Activated B cell treated with CpG ODN at 0.5 μM for 24 hours (primary cell): ENCODE measurements around the gene TCF4. TPM values are rescaled to one million over a fixed set of nuclear protein-coding genes. Genes with fewer than 3 reads are reported as not detected.
A peak's percentile ranks its signal among the peaks of the same experiment; 100 is the strongest.

ENCODE experiments used
- ATAC-seq: fragments of 200-7000 bp; cut with Tn5 transposase; one replicate; pipeline ENCODE4 v1.10.0; 2021; ENCODE audit warnings: low read depth, mild to moderate bottlenecking, moderate library complexity
- CTCF ChIA-PET: fragments of 350-600 bp; sonication (Branson Sonifier 250); formaldehyde crosslinking; loops from one replicate; lab custom pipeline; 2021; ENCODE audit warnings: antibody characterized with exemption; lab: Charles Lee
- POLR2A ChIA-PET: fragments of 350-600 bp; sonication (Branson Sonifier 250); formaldehyde crosslinking; loops from one replicate; lab custom pipeline; 2021; ENCODE audit warnings: antibody characterized with exemption; lab: Charles Lee
- DNase-seq: peaks from one replicate; pipeline ENCODE4 v3.0.0; 2022
- H3K27ac Mint-ChIP-seq: one replicate; pipeline ENCODE4 v1.8.0; 2020; ENCODE audit warnings: mixed read lengths
- H3K27me3 Mint-ChIP-seq: one replicate; pipeline ENCODE4 v1.8.0; 2021; ENCODE audit warnings: mixed read lengths
- H3K36me3 Mint-ChIP-seq: one replicate; pipeline ENCODE4 v1.8.0; 2021; ENCODE audit warnings: low read depth, mixed read lengths
- H3K4me1 Mint-ChIP-seq: one replicate; pipeline ENCODE4 v1.8.0; 2021; ENCODE audit warnings: mixed read lengths
- H3K4me3 Mint-ChIP-seq: one replicate; pipeline ENCODE4 v1.8.0; 2020; ENCODE audit warnings: mild to moderate bottlenecking, mixed read lengths
- H3K9me3 Mint-ChIP-seq: one replicate; pipeline ENCODE4 v1.8.0; 2020; ENCODE audit warnings: mixed read lengths
- CTCF ChIP-seq: fragments of 200-600 bp; IDR thresholded peaks from one replicate; pipeline ENCODE4 v1.8.0; 2022; ENCODE audit warnings: antibody characterized with exemption, mild to moderate bottlenecking
- intact Hi-C: fragments of 100-400 bp; cut with micrococcal nuclease; formaldehyde crosslinking; loops from one replicate; pipeline ENCODE4 v1.15.1; 2024
- total RNA-seq: library from RNA; stranded (reverse); gene quantifications from 2 replicates; pipeline ENCODE4 v1.2.3, GENCODE V29; 2022

Gene TCF4
- total RNA-seq, 1 donor from 2014 or later, result 270 TPM

- H3K9me3 Mint-ChIP-seq, result no peaks in the 10 kb centered on the region
- H3K4me3 Mint-ChIP-seq, result no peak overlapping the region
- DNase-seq (no peak), ATAC-seq (no peak)
- ChIA-PET CTCF (interaction anchor here (1.0 to 1.2 kb wide), 4 partner anchors 11 to 969 kb away, joined by 3 to 5 read pairs (median 4); no protein-coding TSS in a partner anchor), POLR2A (interaction anchor here (1.7 kb wide), 1 partner anchor 433 kb away, joined by 4 read pairs; no protein-coding TSS in a partner anchor)
- H3K4me1 Mint-ChIP-seq, result peaks cover 10% of the 10 kb centered on the region
- intact Hi-C loops, result no loop called here
- H3K27me3 Mint-ChIP-seq, result no peaks in the 10 kb centered on the region
- H3K36me3 Mint-ChIP-seq, result no peaks in the 10 kb centered on the region
- no peak overlapping the region for H3K27ac Mint-ChIP-seq
- no peak for TF ChIP-seq CTCF
These were observed 242.7 kb downstream of the TCF4 start for GRCh38 chr18:55345103-55345950.

GRCh38 chr18:55343396-55344073 lies 244.5 kb downstream of the TCF4 start:
- H3K27me3 Mint-ChIP-seq, result no peaks in the 10 kb centered on the region
- DNase-seq, result no peak
- no peaks in the 10 kb centered on the region for H3K36me3 Mint-ChIP-seq
- no peaks in the 10 kb centered on the region for H3K9me3 Mint-ChIP-seq
- peak; percentile 34 for TF ChIP-seq CTCF
- peaks cover 18% of the 10 kb centered on the region for H3K4me1 Mint-ChIP-seq
- ATAC-seq, result peak; percentile 82
- no peak overlapping the region for H3K4me3 Mint-ChIP-seq
- POLR2A ChIA-PET, result interaction anchor here (0.6 to 1.7 kb wide), 3 partner anchors 33 to 435 kb away, joined by 4 to 12 read pairs (median 4); no protein-coding TSS in a partner anchor
- H3K27ac Mint-ChIP-seq, result no peak overlapping the region
- intact Hi-C loops, result loop anchor here (1.0 to 5.0 kb wide), 8 partner anchors 33 to 1233 kb away; partner anchors contain the start of gene TCF4
- CTCF ChIA-PET, result interaction anchor here (0.5 to 1.6 kb wide), 14 partner anchors 9 to 1360 kb away, joined by 3 to 7 read pairs (median 4); no protein-coding TSS in a partner anchor

DNA sequence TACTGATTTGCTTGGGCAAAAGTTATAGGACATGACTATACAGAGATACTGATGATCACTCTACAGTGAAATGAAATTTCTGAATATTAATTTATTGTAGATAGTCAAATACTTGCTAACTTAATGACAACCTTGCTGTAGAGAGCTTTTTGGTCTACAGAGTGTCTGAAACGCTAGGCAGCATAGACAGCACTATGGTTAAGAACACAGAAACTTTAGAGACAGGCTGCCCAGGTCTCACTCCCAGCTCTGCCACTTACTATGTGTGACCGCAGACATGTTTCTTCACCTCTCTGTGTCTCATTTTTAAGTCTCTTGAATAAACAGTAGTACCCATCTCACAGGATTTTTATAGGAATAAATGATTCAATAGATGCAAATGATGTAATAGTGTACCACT lies 247.0 kb downstream of the TCF4 start:
- peaks cover 34% of the 10 kb centered on the region for H3K4me1 Mint-ChIP-seq
- no peaks in the 10 kb centered on the region for H3K27me3 Mint-ChIP-seq
- no peak for ATAC-seq
- CTCF ChIA-PET, result interaction anchor here (0.8 kb wide), 1 partner anchor 12 kb away, joined by 3 read pairs; no protein-coding TSS in a partner anchor
- no peak for DNase-seq
- no peaks in the 10 kb centered on the region for H3K9me3 Mint-ChIP-seq
- no peaks in the 10 kb centered on the region for H3K36me3 Mint-ChIP-seq
- H3K4me3 Mint-ChIP-seq, result no peak overlapping the region
- no peak overlapping the region for H3K27ac Mint-ChIP-seq
- TF ChIP-seq CTCF, result no peak
- POLR2A ChIA-PET, result interaction anchor here (0.6 to 0.8 kb wide), 3 partner anchors 18 to 64 kb away, joined by 3 to 4 read pairs (median 4); no protein-coding TSS in a partner anchor
- intact Hi-C loops, result loop anchor here (5.0 kb wide), 2 partner anchors 246 to 441 kb away; partner anchors contain the start of gene TCF4

GRCh38 chr18:55339990-55340389 lies 248.0 kb downstream of the TCF4 start:
- no peaks in the 10 kb centered on the region for H3K27me3 Mint-ChIP-seq
- H3K4me3 Mint-ChIP-seq, result no peak overlapping the region
- DNase-seq, result no peak
- intact Hi-C loops, result loop anchor here (5.0 kb wide), 3 partner anchors 232 to 442 kb away; partner anchors contain the start of gene TCF4
- peaks cover 39% of the 10 kb centered on the region for H3K4me1 Mint-ChIP-seq
- TF ChIP-seq CTCF, result no peak
- ChIA-PET CTCF (interaction anchor here (1.0 to 1.7 kb wide), 2 partner anchors 102 to 105 kb away, joined by 4 to 7 read pairs; no protein-coding TSS in a partner anchor), POLR2A (interaction anchor here (0.6 kb wide), 1 partner anchor 22 kb away, joined by 3 read pairs; no protein-coding TSS in a partner anchor)
- H3K27ac Mint-ChIP-seq, result peak overlapping the region; percentile 41
- ATAC-seq, result no peak
- no peaks in the 10 kb centered on the region for H3K36me3 Mint-ChIP-seq
- H3K9me3 Mint-ChIP-seq, result no peaks in the 10 kb centered on the region
